Right renal cortex interstitium (tissue), 3 donors: Measurements from ENCODE around the gene ZBTB1. TPM values are rescaled to one million over a fixed set of nuclear protein-coding genes. Genes with fewer than 3 reads are reported as not detected.
"Not testable (repeated sequence)": the region's sequence is repeated elsewhere in the genome, so short reads cannot be mapped to it uniquely, and the experiment has no call there.

ENCODE experiments used
- DNase-seq, 3 donors: peaks; one replicate each; pipeline ENCODE4 v3.0.0-alpha.2; 2013; ENCODE audit warnings: low read depth in 3 of 3, low spot score in 2 of 3
- polyA plus RNA-seq, 3 donors: library from polyadenylated mRNA; unstranded; fragments of 120-200 nt; gene quantifications; one replicate each; pipeline ENCODE4 v1.2.1, GENCODE V29; 2013; ENCODE audit not compliant: insufficient read length in 3 of 3

The ZBTB1 gene
- polyA plus RNA-seq, 3 donors, result 63.9 to 73.6 (median 68.1) TPM

GRCh38 chr14:64522591-64523355 lies 18.2 kb downstream of the ZBTB1 start:
- DNase-seq, result no peak

DNA sequence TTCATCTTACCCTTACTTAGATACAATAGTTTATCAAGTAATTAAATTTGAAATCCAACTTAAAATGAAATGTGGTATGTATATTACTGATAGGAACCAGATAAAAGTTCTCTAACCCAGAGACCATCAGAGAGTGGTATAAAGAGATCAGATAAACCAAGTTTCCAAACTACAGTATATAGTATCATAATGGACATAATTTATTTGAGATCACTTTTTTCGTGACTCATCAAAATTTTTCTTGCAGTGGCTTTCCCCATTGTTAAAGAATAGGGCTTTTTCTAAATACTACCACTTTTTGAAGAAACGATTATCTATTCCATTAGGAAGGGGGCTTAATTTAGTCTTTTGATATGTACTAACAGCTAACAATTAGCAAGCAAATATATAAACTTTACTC lies 20.8 kb downstream of the ZBTB1 start:
- no peak for DNase-seq

DNA sequence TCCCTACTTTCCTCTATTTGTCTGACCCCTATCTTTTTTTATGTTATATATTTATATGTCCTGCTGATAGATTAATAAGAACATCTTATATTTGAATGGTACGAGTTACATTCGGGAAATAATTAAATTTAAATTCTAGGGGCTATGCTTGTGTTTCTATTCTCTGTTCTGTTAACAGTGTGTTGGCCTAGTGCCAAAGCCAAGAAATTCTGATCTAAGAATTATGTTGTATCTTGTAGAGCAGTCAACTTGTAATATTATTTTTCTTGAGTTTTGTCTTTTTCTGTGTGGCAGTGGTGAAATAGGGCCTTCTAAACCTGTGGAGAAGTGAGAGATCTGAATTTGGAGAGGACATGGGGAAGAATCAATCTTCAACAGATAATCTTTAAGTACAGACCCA lies 27.0 kb downstream of the ZBTB1 start:
- DNase-seq, result no peak

DNA sequence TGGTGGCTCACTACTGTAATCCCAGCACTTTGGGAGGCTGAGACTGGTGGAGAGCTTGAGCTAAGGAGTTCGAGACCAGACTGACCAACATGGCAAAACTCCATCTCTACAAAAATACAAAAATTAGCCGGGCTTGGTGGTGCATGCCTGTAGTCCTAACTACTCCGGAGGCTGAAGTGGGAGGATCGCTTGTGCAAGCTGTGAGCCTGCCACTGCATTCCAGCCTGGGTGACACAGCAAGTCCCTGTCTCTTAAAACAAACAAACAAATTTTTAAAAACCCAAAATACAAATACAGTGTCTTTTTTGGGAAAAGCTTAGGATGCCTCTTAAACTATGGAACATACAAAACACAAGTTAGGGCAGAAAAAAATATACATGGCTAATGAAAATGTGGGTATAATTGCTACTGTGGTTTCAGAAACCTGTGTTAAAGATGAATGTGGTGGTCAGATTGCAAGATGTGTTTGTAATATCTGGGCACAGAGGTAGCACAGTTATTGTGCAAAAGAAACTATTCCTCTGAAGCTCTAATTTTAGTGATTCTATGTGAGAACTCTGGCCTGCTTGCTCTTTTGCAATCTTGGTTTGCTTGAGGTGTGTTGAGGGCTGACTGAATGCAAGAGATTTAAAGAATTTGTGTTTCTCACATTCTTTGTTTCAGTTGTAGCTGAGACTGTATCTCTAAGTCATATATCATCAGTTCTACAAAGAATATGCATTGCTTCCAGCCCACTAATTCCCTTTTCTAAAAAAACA lies 32.1 kb downstream of the ZBTB1 start:
- no peak for DNase-seq

GRCh38 chr14:64540208-64541202 lies 35.9 kb downstream of the ZBTB1 start, which contains the start of gene HSPA2:
Gene HSPA2, plus strand, starts transcription at chr14:64540741. Its CDS starts 109 bp downstream, at chr14:64540850.
- peak; percentile 94 to 99 (median 97) for DNase-seq

- no peak for DNase-seq
Observed at GRCh38 chr14:64541261-64541971, 36.8 kb downstream of the ZBTB1 start.

GRCh38 chr14:64541972-64542835 lies 37.6 kb downstream of the ZBTB1 start:
- DNase-seq, result no peak

DNA sequence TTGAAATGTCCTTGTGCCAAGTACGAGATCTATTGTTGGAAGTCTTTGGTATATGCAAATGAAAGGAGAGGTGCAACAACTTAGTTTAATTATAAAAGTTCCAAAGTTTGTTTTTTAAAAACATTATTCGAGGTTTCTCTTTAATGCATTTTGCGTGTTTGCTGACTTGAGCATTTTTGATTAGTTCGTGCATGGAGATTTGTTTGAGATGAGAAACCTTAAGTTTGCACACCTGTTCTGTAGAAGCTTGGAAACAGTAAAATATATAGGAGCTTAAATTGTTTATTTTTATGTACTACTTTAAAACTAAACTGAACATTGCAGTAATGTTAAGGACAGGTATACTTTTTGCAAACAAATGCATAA lies 38.2 kb downstream of the ZBTB1 start:
- no peak for DNase-seq

DNA sequence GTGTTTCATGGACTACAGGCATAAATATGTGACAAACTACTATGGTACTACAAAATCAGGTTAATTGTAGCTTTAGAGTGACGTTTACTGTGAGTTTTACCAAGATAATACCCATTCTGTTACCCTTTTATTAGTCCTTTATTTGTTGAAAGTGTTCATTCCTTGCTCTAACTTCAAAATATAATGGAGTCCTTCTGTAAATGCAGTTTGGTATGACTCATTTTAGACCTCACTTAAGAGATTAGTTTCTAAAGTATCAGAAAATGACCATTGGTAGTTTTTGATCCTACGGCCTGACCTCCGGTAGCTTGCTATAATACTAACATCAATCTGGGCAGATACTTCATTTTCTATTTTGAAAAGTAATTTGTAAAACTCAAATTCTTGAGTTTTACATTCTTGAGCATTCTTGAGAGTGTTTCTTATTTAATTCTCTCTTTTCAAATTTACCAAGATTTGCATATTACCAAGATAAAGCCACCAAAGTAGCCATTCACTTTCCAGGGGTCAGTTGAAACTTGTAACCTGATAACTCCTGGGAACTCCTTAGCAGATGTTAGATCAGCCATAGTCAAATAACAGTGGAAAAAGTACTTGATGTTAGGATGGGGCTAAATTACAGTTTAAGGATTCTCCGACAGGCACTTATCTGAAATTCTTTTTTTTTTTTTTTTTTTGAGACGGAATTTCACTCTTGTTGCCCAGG lies 40.2 kb downstream of the ZBTB1 start:
- no peak for DNase-seq

GRCh38 chr14:64549016-64549415 lies 44.4 kb downstream of the ZBTB1 start:
- no peak for DNase-seq

- DNase-seq, result no peak
Observed at GRCh38 chr14:64549791-64550620, 45.4 kb downstream of the ZBTB1 start, which contains the start of gene PPP1R36. Gene PPP1R36, plus strand, starts transcription at chr14:64549961. Its CDS starts 37 bp downstream, at chr14:64549998.

DNA sequence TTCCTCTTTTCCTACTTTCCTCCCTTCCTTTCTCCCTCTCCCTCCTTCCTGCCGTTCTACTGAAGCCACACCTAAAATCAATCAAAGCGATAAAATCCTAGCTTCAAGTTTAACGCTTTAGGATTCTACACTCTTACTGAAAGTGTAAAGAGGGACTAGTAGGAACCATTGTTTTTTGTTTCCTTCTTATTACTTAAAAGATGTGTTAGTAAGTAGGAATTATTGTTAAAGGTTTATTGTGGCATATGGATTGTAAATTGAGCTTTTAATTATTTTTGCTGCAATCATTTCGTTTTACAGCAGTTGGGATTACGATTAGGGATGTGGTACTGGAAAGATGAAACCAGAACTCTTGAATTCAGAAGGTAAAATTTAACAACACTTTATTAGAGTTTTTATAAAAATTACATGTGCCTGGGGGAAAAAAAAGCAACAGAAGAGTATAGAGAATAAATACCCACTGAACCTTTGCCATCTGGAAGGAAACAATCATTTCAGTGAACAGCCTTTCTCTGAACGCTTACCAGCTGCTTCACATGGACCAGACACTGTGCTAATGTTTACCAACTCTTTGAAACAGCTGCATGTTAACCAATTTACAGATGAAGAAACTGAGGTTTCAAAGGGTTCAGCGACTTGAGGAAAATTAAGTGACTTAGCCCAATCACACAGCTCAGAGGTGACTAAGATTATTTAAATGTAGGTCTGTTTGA lies 46.2 kb downstream of the ZBTB1 start:
- DNase-seq, result no peak

DNA sequence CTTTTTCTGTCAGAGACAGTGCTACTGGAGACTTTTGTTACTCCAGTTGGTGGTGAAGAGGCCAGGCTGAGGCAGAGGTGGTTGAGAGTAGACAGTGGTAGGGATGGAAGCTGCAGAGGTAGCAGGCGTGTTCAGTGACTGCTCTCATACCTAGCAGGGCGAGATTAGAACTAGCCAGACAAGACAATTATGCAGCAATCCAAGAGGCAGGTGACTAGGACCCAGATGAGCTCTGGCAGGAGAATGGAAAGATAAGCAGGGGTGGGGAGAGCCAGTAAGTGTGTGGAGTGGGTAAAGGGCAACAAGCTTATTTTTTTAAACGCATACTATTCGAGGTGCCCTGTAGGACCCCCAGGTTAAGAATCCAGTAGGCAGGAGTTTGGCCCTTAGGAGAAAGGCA lies 50.0 kb downstream of the ZBTB1 start:
- no peak for DNase-seq

GRCh38 chr14:64556526-64556925 lies 52.0 kb downstream of the ZBTB1 start:
- DNase-seq, result no peak

- not testable (repeated sequence) for DNase-seq
Observed at GRCh38 chr14:64558216-64558615, 53.6 kb downstream of the ZBTB1 start.

DNA sequence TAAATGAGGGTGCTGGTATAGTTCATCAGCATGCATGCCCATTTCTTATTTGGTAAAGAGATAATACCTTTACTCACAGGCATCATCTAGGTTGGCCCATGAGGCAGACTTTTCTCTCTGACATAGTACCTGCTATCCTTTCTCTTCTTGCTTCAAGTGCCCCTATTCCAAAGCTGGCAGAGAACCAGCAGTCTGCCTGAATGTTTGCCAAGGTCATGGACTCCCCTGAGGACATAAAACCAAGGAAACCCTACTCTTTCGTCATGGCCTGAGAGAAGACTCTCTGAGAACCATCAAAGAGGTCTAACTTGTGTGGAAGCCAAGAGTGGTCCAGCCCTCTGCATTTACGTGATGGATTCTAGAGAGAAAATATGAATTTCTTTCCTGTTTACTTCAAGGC lies 57.1 kb downstream of the ZBTB1 start:
- no peak for DNase-seq

- no peak for DNase-seq
Observed at GRCh38 chr14:64562436-64562835, 57.9 kb downstream of the ZBTB1 start.
